HCT116 (cell line): ENCODE measurements around the gene CALR3.

Source experiments
- CBX3 ChIP-seq: IDR thresholded peaks from 2 replicates; pipeline ENCODE4 v1.6.1; 2012; ENCODE audit warnings: low read depth
- JUND ChIP-seq: IDR thresholded peaks from 2 replicates; pipeline ENCODE4 v1.6.1; 2012
- POLR2A ChIP-seq: IDR thresholded peaks from 2 replicates; pipeline ENCODE4 v1.7.0; 2011; ENCODE audit warnings: borderline replicate concordance; ENCODE audit not compliant: insufficient read depth, insufficient read length; ENCODE audit errors: extremely low read depth
- RAD21 ChIP-seq: IDR thresholded peaks from 2 replicates; pipeline ENCODE4 v1.6.1; 2012; ENCODE audit warnings: low read depth, mild to moderate bottlenecking
- SP1 ChIP-seq: IDR thresholded peaks from 2 replicates; pipeline ENCODE4 v1.6.1; 2012; ENCODE audit warnings: low read depth
- TF ChIP-seq, protein P1 (sequence below), 3 experiments: fragments of 200-600 bp in 1 of 3; sonication (generic) in 1 of 3; IDR thresholded peaks in 2 of 3; conservative IDR thresholded peaks in 1 of 3; 2 replicates each; pipeline ENCODE4 v1.5.1; 2012 to 2017; ENCODE audit warnings: low read depth in 2 of 3, low read length in 2 of 3, antibody characterized with exemption in 1 of 3, borderline replicate concordance in 1 of 3, control low read depth in 1 of 3, mild to moderate bottlenecking in 1 of 3, mixed read lengths in 1 of 3, mixed run types in 1 of 3, moderate library complexity in 1 of 3; ENCODE audit not compliant: insufficient read depth in 1 of 3

DNA sequence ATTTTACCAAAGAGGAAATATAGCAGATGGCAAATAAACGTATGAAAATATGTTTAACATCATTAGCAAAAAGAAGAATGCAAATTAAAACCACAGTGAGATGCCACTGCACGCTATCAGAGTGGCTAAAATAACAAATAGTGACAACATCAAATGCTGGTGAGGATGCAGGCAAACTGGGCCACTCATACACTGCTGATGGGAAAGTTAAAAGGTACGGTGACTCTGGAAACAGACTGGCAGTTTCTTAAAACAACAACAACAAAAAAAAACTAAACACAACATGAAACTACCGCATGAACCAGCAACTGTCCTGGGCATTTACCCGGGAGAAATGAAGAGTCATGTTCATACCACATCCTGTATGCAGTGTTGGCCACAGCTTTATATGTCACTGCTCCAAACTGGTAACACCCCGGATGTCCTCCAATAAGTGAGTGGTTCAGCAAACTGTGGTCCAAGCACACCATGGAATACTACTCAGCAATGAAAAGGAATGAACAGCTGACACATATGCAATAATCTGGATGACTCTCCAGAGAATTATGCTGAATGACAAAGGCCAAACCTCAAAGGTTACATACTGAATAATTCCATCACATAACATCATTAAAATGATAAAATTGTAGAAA lies 46.5 kb downstream of the CALR3 start:
- TF ChIP-seq SP1, result no peak
- no peak for TF ChIP-seq CBX3
- TF ChIP-seq, protein P1, sequence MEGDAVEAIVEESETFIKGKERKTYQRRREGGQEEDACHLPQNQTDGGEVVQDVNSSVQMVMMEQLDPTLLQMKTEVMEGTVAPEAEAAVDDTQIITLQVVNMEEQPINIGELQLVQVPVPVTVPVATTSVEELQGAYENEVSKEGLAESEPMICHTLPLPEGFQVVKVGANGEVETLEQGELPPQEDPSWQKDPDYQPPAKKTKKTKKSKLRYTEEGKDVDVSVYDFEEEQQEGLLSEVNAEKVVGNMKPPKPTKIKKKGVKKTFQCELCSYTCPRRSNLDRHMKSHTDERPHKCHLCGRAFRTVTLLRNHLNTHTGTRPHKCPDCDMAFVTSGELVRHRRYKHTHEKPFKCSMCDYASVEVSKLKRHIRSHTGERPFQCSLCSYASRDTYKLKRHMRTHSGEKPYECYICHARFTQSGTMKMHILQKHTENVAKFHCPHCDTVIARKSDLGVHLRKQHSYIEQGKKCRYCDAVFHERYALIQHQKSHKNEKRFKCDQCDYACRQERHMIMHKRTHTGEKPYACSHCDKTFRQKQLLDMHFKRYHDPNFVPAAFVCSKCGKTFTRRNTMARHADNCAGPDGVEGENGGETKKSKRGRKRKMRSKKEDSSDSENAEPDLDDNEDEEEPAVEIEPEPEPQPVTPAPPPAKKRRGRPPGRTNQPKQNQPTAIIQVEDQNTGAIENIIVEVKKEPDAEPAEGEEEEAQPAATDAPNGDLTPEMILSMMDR (IDR thresholded peaks at IDR 0.05 in 2 of 3, conservative IDR thresholded peaks at IDR 0.05 in 1 of 3; ENCODE audit: borderline replicate concordance in 1 of 3, insufficient read depth in 1 of 3, low read depth in 2 of 3, low read length in 2 of 3), result no peak
- TF ChIP-seq JUND, result no peak
- TF ChIP-seq POLR2A, result no peak
- no peak for TF ChIP-seq RAD21
